HUES48 (cell line): ENCODE results near the gene BCAS1.

ENCODE experiments used
- H3K27ac ChIP-seq: one replicate; pipeline ENCODE4 v1.7.0; 2013; ENCODE audit warnings: low read depth, low read length, inconsistent platforms
- H3K27me3 ChIP-seq: 2 replicates; pipeline ENCODE4 v1.6.1; 2013; ENCODE audit warnings: mild to moderate bottlenecking, low read length; ENCODE audit not compliant: control insufficient read depth, insufficient read depth
- H3K36me3 ChIP-seq: 2 replicates; pipeline ENCODE4 v1.6.1; 2013; ENCODE audit warnings: low read length; ENCODE audit not compliant: control insufficient read depth, insufficient read depth
- H3K4me1 ChIP-seq: 2 replicates; pipeline ENCODE4 v1.6.1; 2013; ENCODE audit warnings: mild to moderate bottlenecking, low read length; ENCODE audit not compliant: control insufficient read depth, insufficient read depth
- H3K4me3 ChIP-seq: 2 replicates; pipeline ENCODE4 v1.5.1; 2013; ENCODE audit warnings: mild to moderate bottlenecking, low read depth, low read length
- H3K9ac ChIP-seq: 2 replicates; pipeline ENCODE4 v1.6.1; 2013; ENCODE audit warnings: mild to moderate bottlenecking, low read depth, low read length, moderate library complexity
- H3K9me3 ChIP-seq: 2 replicates; pipeline ENCODE4 v1.6.1; 2013; ENCODE audit warnings: low read length; ENCODE audit not compliant: control insufficient read depth, insufficient read depth

BCAS1 gene

DNA sequence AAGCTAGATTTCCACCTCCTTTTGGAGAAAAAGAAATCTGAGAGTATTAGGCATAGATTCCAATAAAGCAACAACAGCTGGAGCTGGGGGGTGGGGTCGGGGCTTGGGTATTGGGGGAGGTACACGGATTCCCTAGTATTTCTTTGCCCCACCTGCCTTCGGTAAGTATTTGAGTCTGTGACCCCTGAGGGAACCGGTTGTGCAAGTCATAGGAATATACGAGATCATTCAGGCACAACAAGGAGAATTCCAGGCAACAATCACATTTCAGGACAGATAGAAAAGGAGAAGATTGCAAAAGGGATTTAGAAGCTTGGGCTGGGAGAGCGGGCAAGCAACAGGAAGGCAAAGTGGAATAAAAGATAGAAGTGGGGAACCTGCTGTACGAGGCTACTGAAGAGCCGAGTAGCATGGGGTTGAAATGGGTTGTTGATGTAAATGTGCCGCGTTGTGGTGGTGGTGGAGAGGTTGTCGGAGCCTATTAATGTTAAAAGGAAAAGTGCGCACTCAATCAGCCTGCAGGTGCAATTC, 148.9 kb downstream of the BCAS1 start:
- Histone ChIP-seq H3K4me3 (no peak overlapping the region), H3K4me1 (peaks cover 36% of the 10 kb centered on the region)

DNA sequence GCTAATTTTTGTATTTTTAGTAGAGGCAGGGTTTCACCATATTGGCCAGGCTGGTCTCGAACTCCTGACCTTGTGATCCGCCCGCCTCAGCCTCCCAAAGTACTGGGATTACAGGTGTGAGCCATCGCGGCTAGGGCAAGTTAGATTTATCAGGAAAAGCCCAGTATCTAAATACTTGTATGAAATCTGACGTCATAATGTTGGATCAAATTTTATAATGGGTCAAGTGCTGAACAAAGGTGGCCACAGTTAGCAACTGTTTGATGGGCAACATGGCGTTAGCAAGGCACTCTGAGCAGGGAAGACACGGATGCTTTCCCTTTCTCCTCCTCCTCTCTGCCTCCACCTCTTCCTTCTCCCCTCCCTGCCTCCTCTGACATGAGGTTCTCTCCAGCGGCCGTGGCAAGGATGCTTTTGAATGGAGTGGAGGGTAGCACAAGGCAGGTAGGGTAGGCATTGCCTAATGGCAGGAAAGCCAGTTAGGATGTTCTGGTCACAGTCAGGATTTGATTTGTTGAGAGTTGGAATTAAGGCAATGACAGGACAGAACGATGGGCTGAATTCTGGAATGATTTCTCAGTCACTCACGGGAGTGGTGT, 149.6 kb downstream of the BCAS1 start:
- Histone ChIP-seq H3K27me3 (no peaks in the 10 kb centered on the region), H3K27ac (no peak overlapping the region), H3K36me3 (no peaks in the 10 kb centered on the region), H3K9ac (no peak overlapping the region), H3K4me1 (peaks cover 41% of the 10 kb centered on the region), H3K4me3 (no peak overlapping the region), H3K9me3 (no peaks in the 10 kb centered on the region)

More for the DNA sequence above, 148.9 kb downstream of the BCAS1 start:
- no peaks in the 10 kb centered on the region for H3K27me3 ChIP-seq
- no peak overlapping the region for H3K27ac ChIP-seq
- H3K36me3 ChIP-seq: no peaks in the 10 kb centered on the region
- H3K9me3 ChIP-seq: no peaks in the 10 kb centered on the region
- no peak overlapping the region for H3K9ac ChIP-seq

DNA sequence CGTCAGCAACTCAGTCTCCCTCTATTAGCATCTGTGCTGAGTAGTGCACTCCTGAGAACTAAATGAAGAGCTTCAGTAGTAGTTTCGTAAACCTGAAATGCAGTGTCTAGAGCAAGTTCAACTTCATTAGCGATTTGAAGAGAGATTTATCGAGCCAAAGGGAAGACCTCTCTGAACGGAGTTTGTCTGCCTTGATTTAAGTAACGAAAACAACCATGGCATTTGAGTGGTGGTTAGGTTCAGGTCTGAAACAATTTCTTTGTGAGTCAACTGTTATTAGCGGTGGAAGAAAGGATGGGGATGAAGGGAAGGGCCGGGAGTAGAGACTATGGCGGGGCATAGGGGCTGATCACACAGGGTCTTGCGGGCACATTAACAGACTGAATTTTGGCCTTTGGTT, 150.5 kb downstream of the BCAS1 start:
- Histone ChIP-seq H3K9me3 (no peaks in the 10 kb centered on the region), H3K4me1 (peaks cover 43% of the 10 kb centered on the region), H3K9ac (no peak overlapping the region), H3K36me3 (no peaks in the 10 kb centered on the region), H3K4me3 (no peak overlapping the region), H3K27me3 (no peaks in the 10 kb centered on the region), H3K27ac (no peak overlapping the region)

DNA sequence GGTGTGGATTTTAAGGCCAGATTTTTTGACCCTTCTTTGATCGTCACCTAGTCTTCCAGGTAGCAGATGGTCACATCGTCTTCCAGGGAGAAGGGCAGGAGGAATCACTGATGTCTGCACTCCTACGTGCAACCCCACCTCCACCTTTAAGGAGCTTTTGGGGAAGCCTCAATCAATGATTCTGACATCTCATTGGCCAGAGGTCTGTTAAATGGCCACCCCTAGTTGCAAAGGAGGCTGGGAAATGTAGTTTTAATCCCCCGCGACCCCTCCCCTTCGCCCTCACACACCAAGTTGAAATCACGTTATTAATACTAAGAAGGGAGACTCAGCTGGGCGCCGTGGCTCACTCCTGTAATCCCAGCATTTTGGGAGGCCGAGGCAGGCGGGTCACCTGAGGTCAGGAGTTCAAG, 151.4 kb downstream of the BCAS1 start:
- H3K9me3 ChIP-seq: no peaks in the 10 kb centered on the region
- H3K27me3 ChIP-seq: no peaks in the 10 kb centered on the region
- no peak overlapping the region for H3K9ac ChIP-seq
- H3K4me1 ChIP-seq: peaks cover 52% of the 10 kb centered on the region
- H3K27ac ChIP-seq: no peak overlapping the region
- no peaks in the 10 kb centered on the region for H3K36me3 ChIP-seq
- peak overlapping the region; percentile 44 for H3K4me3 ChIP-seq

DNA sequence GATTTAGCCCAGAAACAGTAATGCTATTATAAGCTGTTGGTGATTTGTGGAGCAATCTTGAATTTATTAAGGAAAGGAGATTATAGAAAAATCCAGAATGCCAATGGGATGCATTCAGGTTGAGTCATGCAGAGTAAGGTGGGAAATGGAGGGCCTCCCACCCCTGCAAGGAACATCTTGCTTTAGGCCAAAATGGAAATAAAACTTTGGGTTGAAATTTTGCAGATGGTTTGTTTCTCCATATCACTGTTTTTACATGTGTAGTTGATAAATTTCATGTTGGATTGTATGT, 152.4 kb downstream of the BCAS1 start:
- no peaks in the 10 kb centered on the region for H3K27me3 ChIP-seq
- no peaks in the 10 kb centered on the region for H3K36me3 ChIP-seq
- no peaks in the 10 kb centered on the region for H3K9me3 ChIP-seq
- H3K27ac ChIP-seq: peak overlapping the region; percentile 76
- no peak overlapping the region for H3K9ac ChIP-seq
- peaks cover 52% of the 10 kb centered on the region for H3K4me1 ChIP-seq
- no peak overlapping the region for H3K4me3 ChIP-seq

DNA sequence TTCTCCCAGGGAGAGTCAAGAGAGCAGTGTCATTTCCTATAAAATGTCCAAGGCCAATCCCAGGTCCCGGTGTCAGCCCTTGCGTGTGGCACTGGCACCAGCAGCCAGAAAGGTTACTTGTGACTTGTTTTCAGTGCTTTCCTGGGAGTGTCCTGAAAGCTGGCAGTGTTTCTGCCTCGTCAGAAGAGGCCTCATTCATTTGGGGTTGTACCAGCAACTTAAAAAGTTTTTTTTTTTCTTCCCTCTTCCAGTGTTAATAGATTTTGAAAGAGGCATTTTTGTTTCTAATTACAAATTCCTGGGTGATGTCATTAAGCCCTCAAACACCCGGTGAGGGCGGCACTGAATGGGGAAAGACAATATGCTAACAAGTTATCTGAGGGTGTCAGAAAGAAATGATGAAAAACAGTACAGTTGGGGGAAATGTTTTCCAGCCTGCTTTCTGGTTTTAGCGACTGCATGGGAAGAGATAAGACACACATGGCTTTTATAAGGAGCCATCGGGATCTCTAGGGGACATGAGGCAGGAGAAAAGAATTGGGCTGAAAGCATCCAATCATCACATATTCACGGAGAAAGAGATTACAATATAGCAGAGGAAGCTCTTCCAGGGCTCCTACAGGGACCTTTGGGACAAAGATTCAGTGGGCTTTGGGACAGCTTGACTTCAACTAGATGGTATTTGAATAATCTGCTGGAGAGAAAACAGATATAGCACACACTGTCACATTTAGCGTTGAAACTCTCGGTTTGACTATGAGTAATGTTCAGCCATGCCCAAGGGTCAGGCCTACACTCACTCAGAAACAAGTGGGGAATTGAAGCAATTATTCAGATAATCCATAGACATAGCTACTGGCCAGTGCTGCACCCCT, 153.0 kb downstream of the BCAS1 start:
- no peak overlapping the region for H3K4me3 ChIP-seq
- no peak overlapping the region for H3K9ac ChIP-seq

DNA sequence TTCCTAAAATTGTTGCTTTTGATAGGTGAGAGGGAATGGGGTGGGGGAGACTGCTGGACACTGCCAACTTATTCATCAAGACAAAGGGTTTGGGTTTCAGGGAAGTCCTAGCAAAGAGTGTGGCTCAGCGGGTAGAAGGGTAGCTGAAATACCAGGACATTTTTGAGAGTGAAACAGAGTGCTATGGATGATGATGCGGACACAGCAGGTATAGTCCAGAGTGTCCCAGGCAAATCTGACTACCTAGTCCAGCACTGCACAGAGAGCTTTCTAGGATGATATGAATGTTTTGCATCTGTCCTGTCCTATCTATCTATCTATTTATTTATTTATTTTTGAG, 154.3 kb downstream of the BCAS1 start:
- Histone ChIP-seq H3K27me3 (no peaks in the 10 kb centered on the region), H3K27ac (no peak overlapping the region), H3K4me1 (peaks cover 45% of the 10 kb centered on the region), H3K9me3 (no peaks in the 10 kb centered on the region), H3K36me3 (no peaks in the 10 kb centered on the region), H3K9ac (no peak overlapping the region; the same call in 1 of the 2 replicates), H3K4me3 (peak overlapping the region; percentile 66; the same call in 1 of the 2 replicates)

More for the DNA sequence above, 153.0 kb downstream of the BCAS1 start:
- Histone ChIP-seq H3K4me1 (peaks cover 52% of the 10 kb centered on the region), H3K27me3 (no peaks in the 10 kb centered on the region), H3K36me3 (no peaks in the 10 kb centered on the region), H3K27ac (peak overlapping the region; percentile 76), H3K9me3 (no peaks in the 10 kb centered on the region)

DNA sequence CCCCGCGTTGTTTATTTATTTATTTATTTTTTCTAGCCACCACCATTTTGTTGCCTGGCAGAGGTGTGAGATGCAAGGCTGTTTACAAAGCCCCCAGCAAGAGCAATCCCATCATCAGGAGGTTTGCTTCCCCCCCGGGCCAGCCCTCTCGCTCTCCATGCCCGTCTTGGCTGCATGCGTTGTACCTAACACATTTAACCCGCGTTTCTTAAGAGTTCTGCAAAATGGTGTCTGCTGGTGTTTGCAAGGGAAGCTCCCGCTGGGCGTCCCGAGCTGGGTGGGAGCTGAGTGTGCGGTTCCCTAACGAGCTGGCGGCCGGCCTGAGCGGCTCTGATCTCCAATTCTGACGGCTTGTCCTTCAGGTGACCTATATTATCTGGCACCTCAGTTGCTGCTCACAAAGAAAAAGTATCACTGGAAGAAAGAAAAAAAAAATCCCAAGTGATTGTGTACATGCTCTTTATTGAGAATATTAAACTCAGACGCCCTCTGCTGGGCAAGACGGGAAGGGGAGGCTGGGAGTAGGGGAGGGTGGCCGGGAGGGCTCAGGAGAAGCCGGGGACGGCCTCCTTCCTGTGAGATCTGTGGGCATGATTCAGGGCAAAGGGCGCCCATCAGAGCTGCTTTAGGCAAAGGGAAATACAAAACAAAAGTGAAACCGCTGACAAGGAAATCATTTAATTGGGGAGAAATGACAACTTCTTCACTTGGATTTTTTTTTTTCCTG, 154.8 kb downstream of the BCAS1 start:
- Histone ChIP-seq H3K9ac (peak overlapping the region; percentile 67), H3K27ac (peak overlapping the region; percentile 76), H3K9me3 (no peaks in the 10 kb centered on the region), H3K36me3 (no peaks in the 10 kb centered on the region), H3K4me3 (peak overlapping the region; percentile 66), H3K4me1 (peaks cover 41% of the 10 kb centered on the region), H3K27me3 (no peaks in the 10 kb centered on the region)

DNA sequence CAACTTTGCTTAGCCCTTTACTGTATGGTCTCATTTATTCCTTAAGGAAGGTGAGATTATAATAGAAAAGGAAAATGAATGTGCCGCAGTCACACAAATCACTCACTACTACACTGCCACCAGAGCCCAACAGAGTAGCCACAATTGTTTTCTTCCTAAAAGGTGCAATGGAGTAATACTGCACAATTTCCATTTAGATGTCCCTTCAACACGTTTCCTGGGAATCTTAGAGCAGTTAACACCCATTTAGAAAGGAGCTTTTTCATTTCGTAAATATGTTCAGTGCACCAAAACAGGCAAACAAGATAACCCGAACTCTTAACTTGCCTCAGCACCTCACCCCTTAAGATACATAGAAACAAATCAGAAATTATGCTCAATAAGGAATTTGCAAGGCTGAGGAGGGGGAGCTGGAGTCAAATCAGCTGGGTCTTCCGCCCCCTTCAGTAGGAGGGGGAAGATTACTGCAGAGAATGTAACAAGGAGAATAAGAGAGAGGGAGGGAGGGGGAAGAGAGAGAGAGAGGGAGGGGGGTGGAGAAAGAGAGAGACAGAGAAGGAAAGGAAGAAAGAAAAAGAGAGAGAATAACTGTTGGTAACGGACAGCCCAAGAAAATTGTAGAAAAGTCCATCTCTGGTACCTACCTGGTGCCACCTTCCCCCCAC, 155.5 kb downstream of the BCAS1 start:
- Histone ChIP-seq H3K9ac (no peak overlapping the region), H3K4me3 (peak overlapping the region; percentile 66), H3K9me3 (no peaks in the 10 kb centered on the region), H3K4me1 (peaks cover 41% of the 10 kb centered on the region), H3K27me3 (no peaks in the 10 kb centered on the region), H3K27ac (peak overlapping the region; percentile 42), H3K36me3 (no peaks in the 10 kb centered on the region)

DNA sequence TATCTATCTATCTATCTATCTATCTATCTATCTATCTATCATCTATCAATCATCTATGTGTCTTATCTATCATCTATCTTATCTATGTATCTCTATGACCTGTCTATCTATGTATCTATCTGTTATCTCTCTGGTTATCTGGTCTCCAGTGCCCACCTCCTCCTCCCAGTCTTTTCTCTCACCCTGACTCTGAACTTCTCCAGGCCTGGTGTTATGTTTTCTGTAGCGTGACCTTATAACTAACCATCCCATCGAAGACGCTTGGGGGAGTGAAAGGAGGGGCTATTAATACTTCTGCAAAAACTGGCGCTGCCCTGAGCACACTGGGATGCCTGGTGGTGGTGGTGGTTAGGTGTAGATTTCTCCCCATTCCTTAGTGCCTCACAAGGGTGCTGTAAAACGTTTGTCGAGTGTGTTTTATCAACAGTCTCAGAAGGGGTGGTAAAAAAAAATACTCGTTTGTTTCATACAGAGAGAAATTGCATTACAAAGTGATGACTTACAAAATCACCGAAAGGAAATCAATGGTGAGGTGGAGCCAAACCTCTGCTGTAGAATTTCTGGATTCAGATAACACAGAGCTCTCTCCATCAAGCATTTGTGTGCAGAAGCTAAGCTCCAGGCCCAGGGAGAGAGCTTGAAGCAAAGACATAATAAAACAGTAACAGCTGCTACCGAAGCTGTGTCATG, 156.2 kb downstream of the BCAS1 start:
- Histone ChIP-seq H3K36me3 (no peaks in the 10 kb centered on the region), H3K4me1 (peaks cover 38% of the 10 kb centered on the region), H3K27ac (peak overlapping the region; percentile 42), H3K27me3 (no peaks in the 10 kb centered on the region), H3K4me3 (no peak overlapping the region), H3K9ac (no peak overlapping the region), H3K9me3 (no peaks in the 10 kb centered on the region)
